ENCODE results near the gene FXYD3. TPM values are rescaled to one million over a fixed set of nuclear protein-coding genes. Genes with fewer than 3 reads are reported as not detected.

Gene FXYD3
- polyA plus RNA-seq, 1 of the 3 experiments (the other 2 are of a cell fraction), result not detected

GRCh38 chr19:35074426-35075201, 41.0 kb upstream of the FXYD3 start:
- no peaks in the 10 kb centered on the region for H3K27me3 ChIP-seq (ENCODE audit: insufficient read depth)
- no peaks in the 10 kb centered on the region for H3K36me3 ChIP-seq (replicated peaks in 1 of 2; ENCODE audit: control insufficient read depth in 1 of 2, insufficient read depth in 2 of 2, low read length in 1 of 2)
- H3K4me2 ChIP-seq, result no peak overlapping the region
- no peak for DNase-seq
- no peaks in the 10 kb centered on the region for H3K9me2 ChIP-seq
- ChIA-PET CTCF (interaction anchor here (1.0 to 1.9 kb wide), 3 partner anchors 8 to 30 kb away, joined by 3 to 10 read pairs (median 5); no protein-coding TSS in a partner anchor), POLR2A (no interaction called here)
- no peaks in the 10 kb centered on the region for H4K20me1 ChIP-seq (ENCODE audit: insufficient read depth)
- no peaks in the 10 kb centered on the region for H3K4me1 ChIP-seq (ENCODE audit: control insufficient read depth in 1 of 2, insufficient read depth in 2 of 2, low read depth in 1 of 2, low read length in 1 of 2)
- no peak overlapping the region for H3K9ac ChIP-seq
- 56% methylated on average over 19 of the region's 21 CpGs for WGBS (ENCODE audit: low lambda C conversion rate)
- no peaks in the 10 kb centered on the region for H3K79me2 ChIP-seq (ENCODE audit: insufficient read depth)
- no peak overlapping the region for H3K4me3 ChIP-seq (ENCODE audit: low read depth in 2 of 2, low read length in 1 of 2)
- TF ChIP-seq RFX5 (IDR thresholded peaks at IDR 0.05; ENCODE audit: low read length) (no peak), CTCF (IDR thresholded peaks at IDR 0.05) (no peak), ZBTB33 (IDR thresholded peaks at IDR 0.05; ENCODE audit: borderline replicate concordance, low read depth) (no peak), REST (IDR thresholded peaks at IDR 0.05; ENCODE audit: low read depth, low read length) (no peak)
- no peak overlapping the region for H3K27ac ChIP-seq (ENCODE audit: low read depth in 2 of 2, low read length in 1 of 2)
- H2AFZ ChIP-seq (ENCODE audit: low read depth), result no peak overlapping the region
- H3K9me3 ChIP-seq, result no peaks in the 10 kb centered on the region
- H3F3A ChIP-seq (replicated peaks; ENCODE audit: insufficient read depth), result no peaks in the 10 kb centered on the region

Data from SK-N-SH (cell line).